PFSK-1 (cell line): ENCODE measurements around the gene SENP7.

ENCODE experiments used
- FOXP2 ChIP-seq: optimal IDR thresholded peaks from 2 replicates; pipeline ENCODE3; 2011; ENCODE audit warnings: borderline replicate concordance, control low read depth, inconsistent platforms; ENCODE audit not compliant: insufficient read depth; ENCODE audit errors: extremely low read length, extremely low read depth
- POLR2AphosphoS5 ChIP-seq: IDR thresholded peaks from 2 replicates; pipeline ENCODE4 v1.6.1; 2012; ENCODE audit warnings: low read depth, mild to moderate bottlenecking, control low read depth, low read length, moderate library complexity
- SIN3A ChIP-seq: IDR thresholded peaks from 2 replicates; pipeline ENCODE4 v1.6.1; 2012; ENCODE audit warnings: mild to moderate bottlenecking, low read length, moderate library complexity, borderline replicate concordance; ENCODE audit not compliant: insufficient read depth
- TAF1 ChIP-seq: IDR thresholded peaks from 2 replicates; pipeline ENCODE4 v1.6.1; 2012; ENCODE audit warnings: low read length, control low read depth, borderline replicate concordance; ENCODE audit not compliant: insufficient read depth
- TF ChIP-seq, protein P1 (sequence below), 2 experiments: IDR thresholded peaks; 2 replicates each; pipeline versions ENCODE4 v1.6.1 to v1.8.0; 2011 to 2012; ENCODE audit warnings: low read depth in 2 of 2, low read length in 2 of 2, control low read depth in 1 of 2, inconsistent platforms in 1 of 2, mild to moderate bottlenecking in 1 of 2, moderate library complexity in 1 of 2; ENCODE audit not compliant: insufficient read depth in 1 of 2

Gene SENP7

DNA sequence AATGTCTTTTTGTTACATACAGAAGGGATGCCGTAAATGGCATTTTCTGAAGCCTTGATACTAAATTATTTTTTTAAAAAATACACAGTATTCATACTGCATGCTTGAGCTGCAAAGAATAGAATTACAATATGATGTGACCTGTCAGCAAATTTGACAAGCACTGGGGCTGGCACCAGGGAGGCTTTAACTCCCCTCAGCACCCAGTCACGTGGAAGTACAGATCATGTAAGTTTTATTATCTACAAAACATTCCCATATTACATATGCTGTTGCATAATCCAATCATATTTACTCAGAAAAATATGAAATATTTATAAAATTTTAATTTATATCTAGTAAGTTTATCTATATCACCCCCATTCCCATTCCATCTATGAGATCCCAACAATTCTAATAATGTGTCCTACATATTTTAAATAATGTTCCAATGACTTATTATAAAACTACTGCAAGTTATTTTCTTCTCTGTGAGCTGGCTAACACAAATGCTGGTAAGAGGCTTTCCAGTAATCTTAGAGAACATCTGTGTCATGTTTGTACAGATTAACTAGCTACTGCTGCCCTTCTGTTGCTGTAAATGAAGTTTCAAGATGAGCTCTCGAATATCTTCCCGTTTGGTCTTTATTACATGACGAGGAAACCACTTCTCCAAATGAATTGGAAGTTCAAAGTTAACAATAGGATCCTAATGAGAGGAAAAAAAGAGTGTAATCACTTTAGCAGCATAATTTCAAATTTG lies 187.4 kb downstream of the SENP7 start:
- TF ChIP-seq FOXP2, result no peak
- no peak for TF ChIP-seq SIN3A
- TF ChIP-seq, protein P1, sequence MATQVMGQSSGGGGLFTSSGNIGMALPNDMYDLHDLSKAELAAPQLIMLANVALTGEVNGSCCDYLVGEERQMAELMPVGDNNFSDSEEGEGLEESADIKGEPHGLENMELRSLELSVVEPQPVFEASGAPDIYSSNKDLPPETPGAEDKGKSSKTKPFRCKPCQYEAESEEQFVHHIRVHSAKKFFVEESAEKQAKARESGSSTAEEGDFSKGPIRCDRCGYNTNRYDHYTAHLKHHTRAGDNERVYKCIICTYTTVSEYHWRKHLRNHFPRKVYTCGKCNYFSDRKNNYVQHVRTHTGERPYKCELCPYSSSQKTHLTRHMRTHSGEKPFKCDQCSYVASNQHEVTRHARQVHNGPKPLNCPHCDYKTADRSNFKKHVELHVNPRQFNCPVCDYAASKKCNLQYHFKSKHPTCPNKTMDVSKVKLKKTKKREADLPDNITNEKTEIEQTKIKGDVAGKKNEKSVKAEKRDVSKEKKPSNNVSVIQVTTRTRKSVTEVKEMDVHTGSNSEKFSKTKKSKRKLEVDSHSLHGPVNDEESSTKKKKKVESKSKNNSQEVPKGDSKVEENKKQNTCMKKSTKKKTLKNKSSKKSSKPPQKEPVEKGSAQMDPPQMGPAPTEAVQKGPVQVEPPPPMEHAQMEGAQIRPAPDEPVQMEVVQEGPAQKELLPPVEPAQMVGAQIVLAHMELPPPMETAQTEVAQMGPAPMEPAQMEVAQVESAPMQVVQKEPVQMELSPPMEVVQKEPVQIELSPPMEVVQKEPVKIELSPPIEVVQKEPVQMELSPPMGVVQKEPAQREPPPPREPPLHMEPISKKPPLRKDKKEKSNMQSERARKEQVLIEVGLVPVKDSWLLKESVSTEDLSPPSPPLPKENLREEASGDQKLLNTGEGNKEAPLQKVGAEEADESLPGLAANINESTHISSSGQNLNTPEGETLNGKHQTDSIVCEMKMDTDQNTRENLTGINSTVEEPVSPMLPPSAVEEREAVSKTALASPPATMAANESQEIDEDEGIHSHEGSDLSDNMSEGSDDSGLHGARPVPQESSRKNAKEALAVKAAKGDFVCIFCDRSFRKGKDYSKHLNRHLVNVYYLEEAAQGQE (IDR thresholded peaks at IDR 0.05; ENCODE audit: insufficient read depth in 1 of 2, low read depth in 2 of 2, low read length in 2 of 2), result no peak
- no peak for TF ChIP-seq POLR2AphosphoS5
- TF ChIP-seq TAF1, result no peak

DNA sequence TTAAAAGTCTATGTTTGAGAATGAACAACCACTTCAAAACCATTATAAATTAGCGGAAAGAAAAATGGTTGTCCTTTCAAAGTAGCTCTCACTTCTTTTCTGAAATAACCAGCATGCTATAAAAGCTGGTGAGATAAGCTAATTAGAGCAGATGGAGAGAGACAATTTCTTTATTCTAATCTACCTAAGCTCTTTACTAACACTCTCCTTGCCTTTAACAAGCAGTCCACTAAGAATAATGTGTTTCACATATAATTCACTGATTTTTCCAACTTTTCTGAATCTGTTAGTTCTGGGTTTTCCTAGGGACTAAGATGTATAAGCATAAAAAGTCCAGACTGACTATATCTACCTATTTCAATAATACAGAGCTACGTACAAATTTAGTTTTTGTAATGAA lies 192.5 kb downstream of the SENP7 start, which contains the start of gene IMPG2:
Gene IMPG2 (minus strand): TSS at position 101 of the 400 bp plus-strand sequence. CDS start 203 bp downstream, outside the sequence.
- no peak for TF ChIP-seq TAF1
- TF ChIP-seq POLR2AphosphoS5, result no peak
- TF ChIP-seq SIN3A, result no peak
- TF ChIP-seq, protein P1 (IDR thresholded peaks at IDR 0.05; ENCODE audit: insufficient read depth in 1 of 2, low read depth in 2 of 2, low read length in 2 of 2), result no peak
- no peak for TF ChIP-seq FOXP2

DNA sequence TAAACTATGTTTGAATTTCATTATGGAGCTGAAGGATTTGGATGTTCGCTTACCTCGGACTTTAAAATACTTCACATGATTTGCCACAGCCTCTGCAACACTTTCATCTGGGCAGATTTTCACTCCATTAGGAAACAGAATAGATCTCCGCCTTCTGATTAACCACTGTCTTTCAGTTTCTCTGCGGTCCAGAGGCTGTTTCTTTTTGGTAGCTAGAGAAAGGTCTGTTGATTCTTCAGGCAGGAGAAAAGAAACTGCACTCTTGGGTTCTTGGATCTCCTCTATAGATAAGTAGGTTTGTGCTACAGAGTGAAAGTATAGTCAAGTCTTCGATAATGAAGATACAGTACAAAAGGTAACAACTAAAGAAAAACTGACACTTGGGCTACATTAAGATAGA lies 193.5 kb downstream of the SENP7 start:
- TF ChIP-seq FOXP2 (no peak), POLR2AphosphoS5 (no peak), TAF1 (no peak), SIN3A (no peak)
- TF ChIP-seq, protein P1 (IDR thresholded peaks at IDR 0.05; ENCODE audit: insufficient read depth in 1 of 2, low read depth in 2 of 2, low read length in 2 of 2), result no peak

DNA sequence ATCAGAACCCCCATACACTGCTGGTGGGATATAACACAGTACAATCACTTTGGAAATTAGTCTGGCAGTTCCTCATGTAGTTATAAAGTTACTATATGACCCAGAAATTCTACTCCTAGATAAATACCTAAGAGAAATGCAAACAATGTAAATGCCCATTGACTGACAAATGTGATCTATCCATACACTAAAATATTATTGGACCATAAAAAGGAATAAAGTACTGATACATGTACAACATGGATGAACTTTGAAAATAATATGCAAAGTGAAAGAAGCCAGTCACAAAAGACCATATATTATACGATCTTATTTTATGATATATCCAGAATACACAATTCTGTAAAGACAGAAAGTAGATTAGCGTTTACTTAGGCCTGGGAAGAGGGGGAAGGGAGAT lies 200.5 kb downstream of the SENP7 start:
- TF ChIP-seq SIN3A, result no peak
- TF ChIP-seq TAF1, result no peak
- no peak for TF ChIP-seq POLR2AphosphoS5
- TF ChIP-seq, protein P1 (IDR thresholded peaks at IDR 0.05; ENCODE audit: insufficient read depth in 1 of 2, low read depth in 2 of 2, low read length in 2 of 2), result no peak
- no peak for TF ChIP-seq FOXP2
